ENCODE measurements around the gene RNASEH2B.
A peak's percentile ranks its signal among the peaks of the same experiment; 100 is the strongest.

RNASEH2B gene

GRCh38 chr13:50942630-50943311, 33.2 kb downstream of the RNASEH2B start:
- no peak for DNase-seq

GRCh38 chr13:50945669-50946068, 36.1 kb downstream of the RNASEH2B start:
- no peak for DNase-seq

DNA sequence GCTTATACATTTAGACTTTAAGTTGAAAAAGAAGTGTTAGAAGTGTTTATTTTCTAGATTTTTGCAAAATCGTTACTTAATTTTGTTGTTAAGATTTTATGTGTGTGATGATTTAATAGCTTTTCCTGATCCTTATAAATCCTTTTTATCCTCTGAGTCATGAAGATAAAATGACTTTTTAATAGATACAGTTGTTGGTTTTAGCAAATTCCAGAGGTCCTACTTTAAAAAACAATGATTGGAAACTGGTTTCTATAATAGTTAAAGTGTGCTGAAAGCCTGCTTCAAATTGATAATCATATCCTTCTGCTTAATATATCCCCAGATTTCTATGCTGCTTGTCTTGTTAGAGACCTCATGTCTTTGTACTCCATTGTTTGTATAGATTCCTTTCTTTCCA, 39.0 kb downstream of the RNASEH2B start:
- no peak for DNase-seq

GRCh38 chr13:50950849-50951248, 41.3 kb downstream of the RNASEH2B start:
- DNase-seq = no peak

DNA sequence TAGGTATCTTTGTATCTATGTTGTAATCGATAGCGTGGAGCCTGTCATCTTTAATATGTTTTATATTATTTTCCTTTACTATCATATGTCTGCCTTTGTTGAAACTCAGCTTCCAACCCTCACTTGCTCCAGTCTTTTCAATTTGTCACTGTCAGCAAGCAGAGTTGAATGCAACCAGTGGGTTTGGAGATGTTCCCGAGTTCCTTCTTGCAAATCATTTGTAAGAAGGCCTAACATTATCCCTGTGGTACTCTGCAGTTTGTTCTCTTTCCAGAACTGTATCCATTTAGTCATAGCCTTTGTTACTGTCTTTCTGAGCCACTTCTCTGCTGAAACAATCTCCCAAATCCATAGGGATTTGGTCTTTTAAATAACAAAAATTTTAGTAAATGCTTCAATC, 41.8 kb downstream of the RNASEH2B start:
- no peak for DNase-seq

GRCh38 chr13:50955241-50955640, 45.6 kb downstream of the RNASEH2B start:
- DNase-seq = no peak

DNA sequence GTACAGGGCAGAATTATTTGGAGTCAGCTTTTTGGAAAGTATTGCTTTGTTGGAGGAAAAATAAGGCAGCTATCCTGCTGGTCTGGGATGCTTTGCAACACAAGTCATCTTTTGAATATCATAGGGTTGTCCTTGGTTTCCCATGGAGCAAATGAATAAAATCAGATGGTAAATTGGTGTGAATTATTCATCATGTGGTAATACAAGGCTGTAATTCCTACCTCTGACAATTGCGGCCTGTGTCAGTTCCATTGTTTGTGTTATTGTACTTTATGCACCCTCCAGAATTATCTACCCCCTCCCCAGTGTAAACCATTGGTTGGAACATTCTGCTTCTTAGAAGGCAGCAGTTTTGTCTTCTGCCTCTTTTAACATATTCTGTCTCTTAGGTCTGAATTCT, 46.2 kb downstream of the RNASEH2B start:
- no peak for DNase-seq

- DNase-seq = no peak
These were observed 48.0 kb downstream of the RNASEH2B start for GRCh38 chr13:50957620-50958019.

- DNase-seq = no peak
These were observed 60.1 kb downstream of the RNASEH2B start for GRCh38 chr13:50969691-50970090.

GRCh38 chr13:50970956-50971355, 61.4 kb downstream of the RNASEH2B start:
- DNase-seq = no peak

- no peak for DNase-seq
These were observed 64.7 kb downstream of the RNASEH2B start for GRCh38 chr13:50974268-50974667.

GRCh38 chr13:50979187-50979586, 69.6 kb downstream of the RNASEH2B start:
- DNase-seq = no peak

- DNase-seq = no peak
These were observed 72.1 kb downstream of the RNASEH2B start for GRCh38 chr13:50981686-50982085.

DNA sequence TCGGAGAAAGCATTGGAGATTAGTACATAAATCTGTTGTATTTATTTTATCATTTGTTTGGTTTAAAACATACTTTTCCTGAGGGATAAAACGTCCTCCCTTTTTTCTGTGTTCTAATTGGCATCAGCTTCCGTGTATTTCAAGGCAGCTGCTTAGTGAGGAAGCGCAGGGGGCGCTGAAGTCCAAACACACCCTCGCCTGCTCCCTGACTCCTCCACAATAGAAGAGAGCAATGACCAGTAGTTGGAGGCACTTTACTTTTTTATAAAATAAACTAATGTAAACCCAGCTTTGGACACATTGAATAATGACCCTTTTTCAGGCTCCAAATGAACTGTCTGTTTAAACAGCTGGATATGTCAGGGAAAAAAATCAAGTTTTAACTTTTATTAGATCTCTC, 79.9 kb downstream of the RNASEH2B start:
- no peak for DNase-seq

DNA sequence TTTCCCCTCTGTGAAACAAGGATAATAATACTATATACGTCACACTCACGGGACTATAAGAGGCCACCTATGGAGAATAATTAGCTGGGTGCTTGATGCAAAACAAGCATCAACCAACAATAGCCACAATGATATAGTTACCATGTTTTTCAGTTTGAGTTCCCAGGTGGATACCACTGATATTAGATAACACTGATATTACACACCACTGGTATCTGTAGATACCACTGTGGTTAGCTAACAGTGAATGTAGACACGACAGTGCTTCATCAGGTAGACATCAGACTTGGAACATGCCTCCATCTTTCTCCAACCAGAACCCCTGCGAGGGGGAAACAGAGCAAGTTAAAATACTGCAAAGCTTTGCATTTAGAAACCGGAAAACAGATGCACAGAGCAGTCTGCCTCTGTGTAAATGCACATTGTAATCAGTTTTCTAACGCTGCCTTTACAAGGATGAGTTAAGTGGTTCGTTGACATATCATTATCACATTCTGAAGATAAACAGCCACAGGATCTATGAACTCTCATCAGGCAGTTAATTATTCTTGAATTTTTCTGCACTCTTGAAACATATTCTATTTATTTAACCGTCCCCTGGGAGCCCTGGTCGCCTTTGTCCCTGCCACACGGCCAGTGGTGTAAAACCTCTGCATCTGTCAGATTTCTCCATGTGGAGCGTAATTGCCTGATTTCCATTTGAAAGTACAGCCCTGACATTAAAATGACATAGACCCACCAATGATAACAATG, 80.7 kb downstream of the RNASEH2B start:
- no peak for DNase-seq

DNA sequence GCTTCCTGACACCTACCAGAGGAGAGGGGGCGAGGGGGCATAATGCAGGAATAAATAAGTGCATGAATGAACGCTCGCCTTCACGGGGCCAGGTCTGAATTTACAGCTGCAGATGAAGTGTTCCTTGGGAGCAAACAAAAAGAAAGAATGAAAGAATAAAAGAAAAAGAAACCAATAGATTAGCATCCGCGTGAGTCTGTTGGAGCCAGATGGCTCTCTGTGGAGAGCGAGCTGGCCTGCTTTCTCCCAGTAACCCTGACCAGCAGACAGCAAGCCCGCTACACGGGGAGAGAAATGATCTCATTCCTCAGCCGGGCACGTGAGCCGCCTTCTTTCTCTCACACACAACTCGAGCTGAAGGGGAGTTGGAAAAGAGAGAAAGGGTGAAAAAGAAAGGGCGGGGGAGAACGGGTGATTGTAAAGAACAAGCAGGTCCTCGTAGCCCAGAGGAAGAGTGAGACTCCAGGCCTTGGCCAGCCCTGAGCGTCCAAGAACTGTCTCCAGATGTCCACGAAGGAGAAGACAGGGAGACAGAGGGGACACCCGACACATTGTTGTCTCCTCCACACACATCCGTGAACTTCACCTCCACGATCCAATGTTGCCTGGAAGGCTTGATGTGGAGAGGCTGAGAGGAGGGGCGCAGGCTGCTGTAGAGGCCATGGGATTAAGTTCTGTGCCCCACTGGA, 81.4 kb downstream of the RNASEH2B start:
- DNase-seq = no peak

DNA sequence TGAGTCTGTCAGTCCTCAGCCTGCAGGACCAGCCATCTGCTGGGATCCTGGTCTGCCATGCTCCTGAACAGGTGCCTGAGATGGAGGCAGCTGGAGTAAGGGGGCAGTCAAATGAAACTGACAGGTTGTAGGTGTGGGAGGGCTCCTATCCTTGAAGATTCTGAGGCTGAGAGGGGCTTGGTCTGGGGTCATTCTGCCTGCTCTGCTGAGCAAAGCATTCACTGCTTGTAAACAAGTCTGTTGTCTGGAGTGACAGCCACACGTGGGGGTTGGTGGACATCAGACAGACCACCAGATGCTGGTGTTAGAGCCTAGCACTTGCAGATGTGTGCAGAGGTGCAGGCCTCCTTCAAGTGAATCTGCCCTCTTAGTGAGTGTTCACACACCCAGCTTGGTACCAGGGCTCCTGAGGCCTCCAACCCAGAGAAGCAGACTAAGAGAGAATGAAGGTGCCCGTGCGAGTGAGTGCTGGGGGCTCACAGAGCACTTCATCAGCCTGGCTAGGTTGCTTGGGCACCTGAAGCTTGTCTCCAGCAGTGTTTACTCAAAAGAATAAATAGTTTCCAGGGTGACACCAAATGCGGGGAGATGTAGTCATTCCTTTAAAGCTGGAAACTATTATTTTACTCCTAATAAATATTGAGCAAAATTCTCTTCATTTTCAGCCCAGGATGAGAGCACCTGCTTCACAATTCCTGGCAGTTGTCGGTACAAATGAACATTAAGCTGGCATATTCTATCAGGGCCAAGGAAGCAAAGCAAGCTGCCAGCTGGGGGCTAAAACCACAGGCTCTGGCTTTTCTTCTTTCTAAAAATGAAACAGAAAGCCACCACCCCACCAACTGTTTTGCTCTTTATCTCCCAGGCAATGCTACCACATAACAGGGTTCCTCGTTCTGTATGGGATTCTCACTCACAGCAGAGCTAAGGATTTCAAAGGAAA, 82.3 kb downstream of the RNASEH2B start:
- peak; percentile 19 for DNase-seq

DNA sequence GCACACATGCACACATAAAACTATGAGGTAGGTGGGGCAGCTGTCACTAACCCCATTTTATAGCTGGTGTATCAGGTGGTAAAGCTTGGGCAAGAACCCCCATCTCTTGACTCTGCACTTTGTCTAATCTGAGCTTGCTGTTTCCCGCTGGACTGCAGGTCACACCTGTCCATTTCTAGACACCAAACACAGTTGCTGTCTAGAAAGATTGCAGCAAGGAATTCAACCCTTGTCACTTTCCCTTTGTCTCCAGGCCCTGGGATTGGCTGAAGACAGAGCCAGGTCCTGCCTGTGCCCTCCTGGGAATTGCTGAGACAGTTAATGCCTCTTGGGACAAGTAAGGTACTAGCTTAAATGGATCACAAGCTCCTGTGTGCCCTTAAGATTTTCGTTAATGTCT, 83.8 kb downstream of the RNASEH2B start:
- DNase-seq = no peak

GRCh38 chr13:50993934-50994333, 84.3 kb downstream of the RNASEH2B start:
- DNase-seq = no peak

DNA sequence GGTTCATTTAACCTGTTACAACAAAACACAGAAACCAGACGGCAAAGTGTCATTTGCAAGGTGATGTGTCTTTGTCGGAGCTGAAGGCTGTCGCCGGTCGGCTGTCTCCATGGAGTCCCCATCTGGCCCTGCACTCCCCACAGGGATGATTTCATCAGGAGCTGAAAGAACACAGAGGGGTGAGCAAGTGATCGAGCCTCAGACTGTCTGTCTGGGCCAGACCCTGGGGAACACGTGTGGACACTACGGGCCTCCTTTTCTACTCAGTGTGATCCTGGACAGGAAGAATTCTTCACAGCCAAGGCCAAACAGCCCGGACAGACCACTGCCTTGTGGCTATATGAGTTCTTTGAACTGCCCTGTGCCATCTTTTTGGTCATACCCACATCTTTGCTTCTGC, 85.1 kb downstream of the RNASEH2B start:
- DNase-seq = no peak

GRCh38 chr13:50995854-50996253, 86.3 kb downstream of the RNASEH2B start:
- no peak for DNase-seq

DNA sequence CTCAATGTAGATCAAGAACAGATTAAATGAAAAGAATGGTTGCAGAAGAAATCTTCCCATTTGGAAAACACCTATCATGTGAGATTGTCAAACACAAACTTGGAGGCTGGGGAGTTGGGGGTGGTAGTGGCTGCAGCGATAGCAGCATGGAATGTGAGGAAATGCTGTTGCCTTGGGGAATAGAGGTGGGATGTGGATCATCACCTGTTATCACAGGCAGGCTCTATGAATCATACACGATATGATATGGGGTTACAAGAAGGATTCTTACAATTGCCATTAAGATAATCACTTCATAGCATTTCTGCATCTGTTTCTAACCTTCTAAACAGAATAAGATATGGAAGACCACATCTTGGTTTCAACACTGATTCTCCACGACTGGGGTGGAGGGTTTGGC, 88.7 kb downstream of the RNASEH2B start:
- no peak for DNase-seq

GRCh38 chr13:50999641-51000040, 90.0 kb downstream of the RNASEH2B start:
- DNase-seq = no peak
